HepG2 (cell line): ENCODE results near the gene RUSF1. TPM values are rescaled to one million over a fixed set of nuclear protein-coding genes. Genes with fewer than 3 reads are reported as not detected.

Experiments used
- ATAC-seq: fragments of 200-7000 bp; cut with Tn5 transposase; 3 replicates; pipeline ENCODE4 v1.9.1; 2020; ENCODE audit warnings: mild to moderate bottlenecking, moderate library complexity
- BruUV-seq: library from RNA; stranded (reverse); fragments of 400-500 nt; replicated peaks from 2 replicates; lab custom pipeline; 2021; lab: Mats Ljungman, UMichigan
- CTCF ChIA-PET: fragments of 300-600 bp; formaldehyde crosslinking; extraction: SDS; loops from one replicate; lab custom pipeline; 2021; ENCODE audit warnings: low total read pairs, inconsistent platforms, low intra/inter-chr PET ratio; lab: Yijun Ruan, JAX
- POLR2A ChIA-PET: fragments of 350-600 bp; sonication (Branson Sonifier 250); formaldehyde crosslinking; loops from one replicate; lab custom pipeline; 2020; ENCODE audit warnings: antibody characterized with exemption, inconsistent platforms; lab: Yijun Ruan, JAX
- DNase-seq: peaks from one replicate; pipeline ENCODE4 v3.0.0-alpha.2; 2015; ENCODE audit warnings: low spot score
- FAIRE-seq: peaks from 3 replicates; lab custom pipeline; 2011; peaks lifted over from hg19 to GRCh38; lab: Jason Lieb, UNC
- H2AFZ ChIP-seq: one replicate; pipeline ENCODE4 v1.6.1; 2011; ENCODE audit warnings: low read length, inconsistent platforms
- H3K27ac ChIP-seq: fragments of 300-600 bp; 3 replicates; pipeline ENCODE4 v1.8.0; 2011; ENCODE audit warnings: mixed run types, mild to moderate bottlenecking, mixed read lengths, low read length, inconsistent platforms; ENCODE audit not compliant: insufficient read depth; ENCODE audit errors: extremely low read length
- H3K27me3 ChIP-seq, 2 experiments: fragments of 200-600 bp in 1 of 2; 2 replicates in 1 of 2; 3 replicates in 1 of 2; pipeline versions ENCODE4 v1.6.0 to v1.8.0; 2011; ENCODE audit warnings: low read length in 2 of 2, mild to moderate bottlenecking in 2 of 2, moderate library complexity in 2 of 2, inconsistent platforms in 1 of 2; ENCODE audit not compliant: insufficient read depth in 2 of 2, control insufficient read depth in 1 of 2
- H3K36me3 ChIP-seq, 2 experiments: fragments of 200-600 bp in 1 of 2; replicated peaks in 1 of 2; 2 replicates in 1 of 2; 3 replicates in 1 of 2; pipeline versions ENCODE4 v1.5.1 to v1.8.0; 2011; ENCODE audit warnings: low read length in 2 of 2, inconsistent platforms in 1 of 2; ENCODE audit not compliant: insufficient read depth in 2 of 2, control insufficient read depth in 1 of 2
- H3K4me1 ChIP-seq: 2 replicates; pipeline ENCODE4 v1.5.1; 2012; ENCODE audit warnings: low read length, inconsistent platforms; ENCODE audit not compliant: insufficient read depth
- H3K4me2 ChIP-seq: 2 replicates; pipeline ENCODE4 v1.6.0; 2011; ENCODE audit warnings: low read depth, low read length, inconsistent platforms
- H3K4me3 ChIP-seq, 3 experiments: fragments of 200-600 bp in 1 of 3; sonication (generic), shearing (Covaris generic) in 1 of 3; replicated peaks in 1 of 3; 2 replicates each; pipeline ENCODE4 v1.5.1; 2011 to 2016; ENCODE audit warnings: low read length in 3 of 3, inconsistent platforms in 2 of 3, low read depth in 2 of 3, mild to moderate bottlenecking in 2 of 3, control low read depth in 1 of 3, mixed read lengths in 1 of 3; ENCODE audit not compliant: insufficient read depth in 1 of 3
- H3K79me2 ChIP-seq: one replicate; pipeline ENCODE4 v1.6.1; 2011; ENCODE audit warnings: low read length, inconsistent platforms; ENCODE audit not compliant: insufficient read depth
- H3K9ac ChIP-seq: 2 replicates; pipeline ENCODE4 v1.6.0; 2011; ENCODE audit warnings: mild to moderate bottlenecking, low read depth, low read length, inconsistent platforms; ENCODE audit not compliant: insufficient read depth
- H3K9me3 ChIP-seq: 2 replicates; pipeline ENCODE4 v1.5.1; 2012; ENCODE audit warnings: mild to moderate bottlenecking, low read length
- H4K20me1 ChIP-seq: 2 replicates; pipeline ENCODE4 v1.6.0; 2011; ENCODE audit warnings: inconsistent platforms, mild to moderate bottlenecking, low read length, moderate library complexity; ENCODE audit not compliant: insufficient read depth
- ASH2L ChIP-seq: fragments of 300-600, 200-600 bp; sonication (generic); IDR thresholded peaks from 2 replicates; pipeline ENCODE4 v1.7.0; 2017; ENCODE audit warnings: low read depth, mild to moderate bottlenecking, moderate library complexity, mixed read lengths, low read length; ENCODE audit not compliant: insufficient read length
- BCL6 ChIP-seq: IDR thresholded peaks from 2 replicates; pipeline ENCODE4 v1.6.1; 2016; ENCODE audit warnings: missing genetic modification reagents, missing compliant biosample characterization
- CCDC6 ChIP-seq: sonication (generic); formaldehyde crosslinking; IDR thresholded peaks from 2 replicates; pipeline ENCODE4 v1.8.1; 2022; ENCODE audit warnings: mild to moderate bottlenecking, missing genetic modification reagents, moderate library complexity
- CTCF ChIP-seq: sonication (generic); formaldehyde crosslinking; IDR thresholded peaks from 2 replicates; pipeline ENCODE4 v1.5.0; 2020; ENCODE audit warnings: mild to moderate bottlenecking, missing genetic modification reagents, moderate library complexity
- EHMT2 ChIP-seq: fragments of 200-600 bp; sonication (generic); IDR thresholded peaks from 2 replicates; pipeline ENCODE4 v1.7.0; 2017; ENCODE audit warnings: antibody characterized with exemption, low read depth, low read length, borderline replicate concordance
- MEIS1 ChIP-seq: sonication (generic); formaldehyde crosslinking; IDR thresholded peaks from 2 replicates; pipeline ENCODE4 v1.9.0; 2021; ENCODE audit warnings: mild to moderate bottlenecking, missing genetic modification reagents, moderate library complexity, borderline replicate concordance
- PPARG ChIP-seq: conservative IDR thresholded peaks from 2 replicates; pipeline ENCODE4 v1.6.1; 2016; ENCODE audit warnings: missing biosample characterization, missing genetic modification reagents
- RFXAP ChIP-seq: sonication (generic); formaldehyde crosslinking; IDR thresholded peaks from 2 replicates; pipeline ENCODE4 v1.4.0; 2020; ENCODE audit warnings: missing genetic modification reagents, borderline replicate concordance
- YY1 ChIP-seq: IDR thresholded peaks from 2 replicates; pipeline ENCODE4 v1.6.1; 2011; ENCODE audit warnings: low read length, low read depth, moderate library complexity, mild to moderate bottlenecking; ENCODE audit not compliant: insufficient read depth, insufficient replicate concordance
- ZC3H13 ChIP-seq: sonication (generic); formaldehyde crosslinking; IDR thresholded peaks from 2 replicates; pipeline ENCODE4 v1.8.1; 2023; ENCODE audit warnings: mild to moderate bottlenecking, missing genetic modification reagents, moderate library complexity
- ZNF687 ChIP-seq: sonication (generic); formaldehyde crosslinking; IDR thresholded peaks from 2 replicates; pipeline ENCODE4 v1.5.1; 2020; ENCODE audit warnings: mild to moderate bottlenecking, missing genetic modification reagents, moderate library complexity
- ZNF891 ChIP-seq: sonication (generic); formaldehyde crosslinking; IDR thresholded peaks from 2 replicates; pipeline ENCODE4 v1.5.0; 2020; ENCODE audit warnings: mild to moderate bottlenecking, missing genetic modification reagents
- WGBS: methylation state at CpG from one replicate; pipeline ENCODE4 v1.1.6; 2017; ENCODE audit warnings: low lambda C conversion rate; 5-methylcytosine and 5-hydroxymethylcytosine counted together
- in situ Hi-C: cut with HindIII; loops from 2 replicates; pipeline ENCODE4 v1.10.0; 2017; ENCODE audit warnings: low pct_unique_long_range_greater_than_20kb; ENCODE audit not compliant: extremely low pct_ligation_motif_present
- intact Hi-C: fragments of 100-400 bp; cut with micrococcal nuclease; formaldehyde crosslinking; loops from one replicate; pipeline ENCODE4 v1.10.0; 2022; ENCODE audit not compliant: unreplicated experiment
- polyA plus RNA-seq, 8 experiments: library from polyadenylated mRNA; depleted of rRNA in 3 of 8; stranded (reverse) in 7 of 8; unstranded in 1 of 8; fragments of >200 nt; fragmentation: Illumina TruSeq in 4 of 8; extraction: Trizol in 4 of 8; gene quantifications; 2 replicates each; pipeline versions ENCODE4 v1.2.1 to v1.2.3, GENCODE V29; 2011 to 2016; ENCODE audit warnings: low read depth in 4 of 8, missing spikeins in 1 of 8, mixed read lengths in 1 of 8; ENCODE audit not compliant: insufficient read depth in 1 of 8
- total RNA-seq, 5 experiments: library from RNA; depleted of rRNA; stranded (reverse); fragments of >200 nt; fragmentation: Illumina TruSeq; extraction: Trizol; gene quantifications; 2 replicates each; pipeline ENCODE4 v1.2.3, GENCODE V29; 2016; ENCODE audit warnings: low read depth in 1 of 5

The RUSF1 gene
- total and polyA plus RNA-seq, 2 of the 13 experiments (the other 11 are each of a cell fraction or from before 2014, with no cell fraction given), result 40.8 to 50.2 TPM

GRCh38 chr16:31473264-31473984 lies 34.8 kb downstream of the RUSF1 start (continued):
- TF ChIP-seq RFXAP (CRISPR knock-in tag) (0 out of 2 replicates have a peak, but pooled peaks have one; percentile 7), ZC3H13 (CRISPR knock-in tag) (no peak), BCL6 (peak; percentile 59), ZNF687 (CRISPR knock-in tag) (0 out of 2 replicates have a peak, but pooled peaks have one; percentile 1), PPARG (CRISPR knock-in tag) (no peak)

- intact Hi-C loops, result no loop called here
- WGBS, result 73% methylated on average over 20 of the region's 20 CpGs
- TF ChIP-seq EHMT2 (no peak), ASH2L (no peak), CCDC6 (no peak), MEIS1 (CRISPR knock-in tag) (no peak), CTCF (CRISPR knock-in tag) (peak; percentile 68), ZNF891 (CRISPR knock-in tag) (peak; percentile 100), YY1 (peak; percentile 13)
These were observed 35.4 kb downstream of the RUSF1 start for GRCh38 chr16:31472709-31473203.

More at GRCh38 chr16:31472709-31473203, 35.4 kb downstream of the RUSF1 start:
- Histone ChIP-seq H4K20me1 (no peaks in the 10 kb centered on the region), H3K4me3 (peak overlapping the region; percentile 61 to 74 (median 63); a peak in 3 of 6 replicates), H3K79me2 (no peaks in the 10 kb centered on the region), H3K27me3 (peaks cover 0 to 7% of the 10 kb centered on the region in 2 experiments; a peak in 1 of 5 replicates), H3K36me3 (no peaks in the 10 kb centered on the region), H2AFZ (no peak overlapping the region), H3K4me1 (peaks cover 49% of the 10 kb centered on the region), H3K27ac (no peak overlapping the region), H3K9me3 (no peaks in the 10 kb centered on the region), H3K9ac (peak overlapping the region; percentile 38; the same call in 1 of the 2 replicates), H3K4me2 (peak overlapping the region; percentile 71)
- ChIA-PET CTCF (no interaction called here), POLR2A (interaction anchor here (0.6 to 0.7 kb wide), 2 partner anchors 13 to 15 kb away, joined by 4 to 7 read pairs; partner anchors contain the start of gene ARMC5)
- ATAC-seq (no peak), FAIRE-seq (no peak), DNase-seq (peak; percentile 58)
- no TSS peak for BruUV-seq
- in situ Hi-C loops, result no loop called here
